ENCODE data around the gene MAPK8IP2.

Gene MAPK8IP2

DNA sequence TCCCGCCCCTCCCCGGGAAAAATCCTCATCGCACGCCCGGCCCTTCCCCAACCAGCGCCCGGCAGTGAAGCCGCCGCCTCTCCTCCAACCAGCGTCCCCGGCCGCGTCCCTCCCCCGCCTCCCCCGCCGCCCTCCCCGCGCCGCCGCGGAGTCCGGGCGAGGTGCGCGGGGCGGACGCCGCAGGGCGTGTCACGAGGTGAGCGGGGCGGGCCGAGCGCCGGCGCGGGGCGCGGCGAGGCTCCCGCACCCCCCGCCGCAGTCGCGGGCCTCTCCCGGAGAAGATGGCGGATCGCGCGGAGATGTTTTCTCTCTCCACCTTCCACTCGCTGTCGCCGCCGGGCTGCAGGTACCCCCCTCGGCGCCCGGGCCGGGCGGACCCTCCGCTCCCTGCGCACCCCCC lies at the start of gene MAPK8IP2:
Gene MAPK8IP2, plus strand, starts transcription at position 256 of the 400 bp plus-strand sequence. Its CDS starts 26 bp downstream, at position 282.
- no peak for DNase-seq (ENCODE audit: low spot score)

DNA sequence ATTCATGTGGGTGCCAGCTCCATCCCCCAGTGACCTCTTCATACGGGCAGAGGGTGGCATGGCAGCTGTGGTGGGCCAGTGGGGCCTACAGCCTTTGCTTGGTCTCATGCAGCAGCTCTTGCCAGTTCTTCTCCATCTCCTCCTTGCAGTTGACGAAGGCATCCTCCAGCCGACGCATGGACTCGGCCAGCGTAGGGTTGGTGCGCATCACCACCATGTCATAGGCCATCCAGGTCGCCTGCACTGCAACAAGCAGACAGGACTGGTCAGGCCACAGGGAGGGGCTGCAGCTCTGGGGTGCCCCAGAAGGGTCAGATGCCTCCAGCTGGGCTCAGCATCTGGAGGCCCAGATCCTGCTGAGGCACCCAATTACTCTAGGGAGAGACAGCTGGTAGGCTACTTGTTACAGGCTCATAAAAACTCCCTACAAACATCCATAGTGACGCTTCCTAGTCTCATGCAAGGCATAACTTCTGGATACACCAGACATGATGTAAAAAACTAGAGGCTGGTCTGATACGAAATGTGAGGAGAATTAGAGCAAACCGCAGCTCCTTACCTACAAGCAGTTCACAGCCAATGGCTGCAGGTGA lies 49.3 kb upstream of the MAPK8IP2 start:
- no peak for DNase-seq (ENCODE audit: low spot score)

DNA sequence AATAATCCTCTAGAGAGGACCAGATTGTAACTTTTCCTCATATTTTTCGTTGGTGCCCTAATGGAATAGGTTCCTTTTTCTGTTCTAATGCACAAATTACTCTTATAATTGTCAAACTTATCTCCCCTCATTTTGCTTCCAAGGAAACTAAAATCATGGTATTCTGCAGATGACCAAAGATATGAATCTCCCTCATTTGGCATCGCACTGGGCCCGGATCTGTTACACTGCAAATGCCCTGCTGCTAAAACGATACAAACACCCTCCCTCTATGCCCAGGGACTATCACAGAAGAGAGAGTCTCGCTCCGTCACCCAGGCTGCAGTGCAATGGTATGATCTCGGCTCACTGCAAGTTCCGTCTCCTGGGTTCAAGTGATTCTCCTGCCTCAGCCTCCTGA lies 47.3 kb upstream of the MAPK8IP2 start:
- DNase-seq (ENCODE audit: low spot score) = no peak

DNA sequence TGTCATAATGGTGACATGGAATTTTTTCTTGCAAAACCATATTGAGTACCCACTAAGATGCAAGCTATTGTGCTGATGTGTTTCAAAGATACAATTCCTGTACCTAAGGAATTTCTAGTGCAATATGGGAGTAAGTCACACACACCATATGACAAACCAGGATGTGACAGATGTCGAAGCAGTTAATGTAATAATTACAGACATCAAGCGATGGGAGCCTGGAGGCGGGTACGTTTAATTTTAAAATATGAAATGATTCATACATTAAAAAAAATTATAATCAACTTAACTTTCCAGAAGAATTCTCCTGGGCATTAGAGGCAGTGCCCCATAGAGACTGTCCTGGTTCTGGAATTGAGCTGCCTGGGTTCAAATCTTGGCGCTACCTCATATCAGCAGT lies 43.9 kb upstream of the MAPK8IP2 start:
- peak; percentile 18 for DNase-seq (ENCODE audit: low spot score)

DNA sequence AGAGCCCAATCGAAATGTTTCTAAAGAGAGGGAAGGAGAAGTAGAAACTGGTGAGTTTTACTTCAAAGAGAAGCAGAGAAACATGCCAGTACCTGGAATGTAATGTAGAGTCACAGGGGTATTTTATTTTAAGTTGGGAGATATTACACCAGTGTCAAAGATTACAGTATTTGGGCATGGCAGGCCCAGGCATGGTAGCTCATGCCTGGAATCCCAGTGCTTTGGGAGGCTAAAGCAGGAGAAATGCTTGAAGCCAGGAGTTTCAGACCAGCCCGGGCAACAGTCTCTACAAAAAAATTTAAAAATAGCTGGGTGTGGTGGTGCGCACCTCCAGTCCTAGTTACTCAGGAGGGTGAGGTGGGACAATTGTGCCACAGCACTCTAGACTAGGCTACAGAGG lies 40.6 kb upstream of the MAPK8IP2 start:
- DNase-seq (ENCODE audit: low spot score) = no peak

DNA sequence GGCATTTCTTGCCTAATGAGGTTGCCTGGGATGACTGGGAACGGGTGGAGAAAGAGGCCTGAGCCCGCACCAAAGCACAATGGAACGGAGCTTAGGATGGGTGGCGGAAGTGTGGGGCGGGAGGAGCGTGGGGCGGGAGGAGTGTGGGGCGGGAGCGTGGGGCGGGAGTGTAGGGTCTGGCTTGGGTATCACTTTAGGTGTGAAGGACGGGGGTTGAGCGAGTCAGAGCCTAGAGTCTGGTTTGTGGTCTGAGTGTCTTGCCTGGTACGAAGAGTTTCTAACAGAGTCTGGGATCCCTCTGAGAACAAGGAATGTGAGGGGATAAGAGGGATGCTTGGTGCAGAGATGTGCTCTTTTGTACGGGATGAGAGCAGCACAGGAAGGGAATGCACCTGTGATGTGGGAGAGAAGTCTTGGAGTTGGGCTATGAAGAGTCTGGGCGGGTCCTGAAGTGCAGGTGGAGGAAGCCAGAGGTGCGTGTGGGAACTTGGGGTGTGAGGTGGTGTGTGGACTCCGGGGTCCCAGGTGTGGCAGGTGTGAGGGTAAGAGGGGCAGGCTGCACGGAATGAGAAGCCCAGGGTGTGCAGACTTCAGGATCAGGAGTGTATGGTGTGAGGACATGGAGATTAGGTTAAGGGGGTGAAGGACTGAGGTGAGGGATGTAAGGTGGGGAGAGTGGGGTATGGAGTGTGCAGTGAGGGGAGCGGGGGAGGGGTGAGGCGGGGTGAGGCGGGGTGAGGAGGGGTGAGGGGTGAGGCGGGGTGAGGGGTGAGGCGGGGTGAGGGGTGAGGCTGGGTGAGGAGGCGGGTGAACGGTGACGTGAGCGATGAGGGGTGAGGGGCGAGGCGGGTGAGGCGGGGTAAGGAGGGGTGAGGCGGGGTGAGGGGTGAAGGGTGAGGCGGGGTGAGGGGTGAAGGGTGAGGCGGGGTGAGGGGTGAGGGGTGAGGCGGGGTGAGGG lies 38.9 kb upstream of the MAPK8IP2 start:
- DNase-seq (ENCODE audit: low spot score) = no peak

DNA sequence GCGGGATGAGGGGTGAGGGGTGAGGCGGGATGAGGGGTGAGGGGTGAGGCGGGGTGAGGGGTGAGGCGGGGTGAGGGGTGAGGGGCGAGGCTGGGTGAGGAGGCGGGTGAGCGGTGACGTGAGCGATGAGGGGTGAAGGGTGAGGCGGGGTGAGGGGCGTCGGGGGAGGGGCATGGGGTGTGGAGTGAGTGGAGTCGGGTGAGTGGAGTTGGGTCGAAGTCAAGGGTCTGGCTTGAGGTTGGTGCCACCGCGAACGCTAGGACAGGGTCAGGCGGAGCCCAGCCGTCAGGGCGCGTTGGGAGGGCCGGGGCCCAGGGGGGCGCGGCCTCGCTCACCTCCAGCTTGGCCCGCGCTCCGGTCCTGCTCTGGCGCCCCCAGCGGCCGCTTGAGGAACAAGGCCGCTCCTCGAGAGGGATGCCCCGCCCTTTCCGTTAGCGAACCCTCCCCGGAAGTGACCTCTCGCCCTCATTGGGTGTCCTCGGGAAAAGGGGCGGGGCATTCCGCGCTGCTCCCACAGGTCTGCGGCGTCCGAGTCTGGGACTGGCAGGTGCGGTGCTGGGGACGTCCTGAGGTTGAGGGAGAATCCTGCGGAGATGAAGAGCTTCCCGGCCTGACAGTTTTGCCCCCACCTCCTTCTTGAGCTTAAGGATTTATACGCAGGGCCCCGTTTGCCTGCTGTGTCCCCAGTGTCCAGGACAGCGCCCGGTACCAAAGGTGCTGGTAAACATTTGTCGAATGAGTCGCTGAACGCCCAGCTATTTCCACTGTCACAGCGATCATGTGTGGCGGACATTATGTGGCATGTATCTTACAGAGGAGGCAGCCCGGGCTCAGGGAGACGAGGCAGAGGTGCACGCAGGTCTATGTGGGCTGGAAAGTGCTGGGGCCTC lies 37.8 kb upstream of the MAPK8IP2 start, which contains the start of gene SYCE3:
Gene SYCE3, minus strand, starts transcription at position 397 of the 890 bp plus-strand sequence. CDS start 6,514 bp downstream, outside the sequence.
- peak; percentile 94 for DNase-seq (ENCODE audit: low spot score)

DNA sequence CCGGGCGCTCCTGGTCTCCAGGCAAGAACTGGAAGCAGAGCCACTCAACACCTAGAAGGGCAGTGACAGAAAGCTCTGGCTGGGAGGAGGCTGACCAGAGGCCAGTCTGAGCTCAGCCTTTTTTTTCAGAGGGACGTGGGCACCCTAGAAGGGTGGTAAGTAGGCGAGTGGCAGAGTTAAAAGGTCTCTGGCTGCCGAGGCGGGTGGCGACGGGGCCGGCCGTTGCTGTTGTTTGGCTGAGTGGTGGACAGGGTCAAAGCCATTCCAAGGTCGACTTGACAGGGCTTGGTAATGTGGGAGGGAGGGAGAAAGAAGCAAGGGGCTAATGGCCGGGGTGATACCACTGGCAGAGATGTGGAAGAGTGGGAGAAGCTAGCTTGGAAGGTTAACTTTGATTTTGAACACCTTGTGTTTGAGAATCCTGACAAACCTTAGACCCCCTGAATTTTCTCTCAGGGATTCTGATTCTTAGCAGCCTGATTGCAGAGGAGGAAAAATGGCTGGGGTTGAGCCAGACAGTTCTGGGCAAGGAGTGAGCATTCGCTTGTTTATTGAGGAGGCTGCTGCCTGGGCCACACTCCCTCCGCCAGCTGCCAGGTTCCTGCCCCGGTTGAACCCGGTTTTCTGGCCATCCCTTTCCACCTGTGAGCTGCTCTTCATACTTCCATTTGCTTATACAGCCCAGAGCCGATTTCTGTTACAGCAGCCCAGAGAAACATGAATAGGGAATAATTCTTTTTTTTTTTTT lies 37.0 kb upstream of the MAPK8IP2 start:
- peak; percentile 14 for DNase-seq (ENCODE audit: low spot score)

DNA sequence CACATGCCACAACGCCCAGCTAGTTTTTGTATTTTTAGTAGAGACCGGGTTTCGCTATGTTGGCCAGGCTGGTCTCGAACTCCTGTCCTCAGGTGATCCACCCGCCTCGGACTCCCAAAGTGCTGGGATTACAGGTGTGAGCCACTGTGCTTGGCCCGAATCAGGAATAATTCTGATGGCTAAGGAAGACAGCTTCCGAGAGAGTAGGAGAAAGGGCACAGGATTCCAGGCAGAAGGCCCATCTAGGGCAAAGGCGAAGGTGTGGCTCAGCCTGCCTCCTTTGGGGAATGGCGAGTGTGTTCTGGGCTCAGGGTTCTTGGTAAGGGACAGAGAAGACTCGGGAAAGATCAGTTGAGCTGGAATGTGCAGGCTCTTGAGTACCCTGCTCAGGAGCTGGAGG lies 36.3 kb upstream of the MAPK8IP2 start:
- no peak for DNase-seq (ENCODE audit: low spot score)

DNA sequence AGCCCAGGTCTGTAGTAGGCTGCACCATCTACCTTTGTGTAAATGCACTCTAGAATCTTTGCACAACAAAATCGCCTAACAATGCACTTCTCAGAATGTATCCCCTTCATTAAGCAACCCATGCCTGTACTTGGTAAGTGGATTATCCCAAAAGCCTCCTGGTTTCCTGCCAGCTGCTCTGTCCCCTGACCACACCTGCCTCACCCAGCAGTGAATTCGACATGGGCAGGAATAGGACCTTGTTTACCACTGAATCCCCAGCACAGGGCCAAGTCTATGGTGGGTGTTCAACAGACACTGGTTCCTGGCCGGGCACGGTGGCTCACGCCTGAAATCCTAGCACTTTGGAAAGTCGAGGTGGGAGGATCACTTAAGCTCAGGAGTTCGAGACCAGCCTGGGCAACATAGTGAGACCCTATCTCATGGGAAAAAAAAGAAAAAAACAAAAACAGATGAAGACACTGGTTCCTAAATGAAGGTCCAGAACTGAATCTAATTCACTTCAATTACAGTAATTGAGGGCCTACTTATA lies 32.8 kb upstream of the MAPK8IP2 start:
- DNase-seq (ENCODE audit: low spot score) = no peak

DNA sequence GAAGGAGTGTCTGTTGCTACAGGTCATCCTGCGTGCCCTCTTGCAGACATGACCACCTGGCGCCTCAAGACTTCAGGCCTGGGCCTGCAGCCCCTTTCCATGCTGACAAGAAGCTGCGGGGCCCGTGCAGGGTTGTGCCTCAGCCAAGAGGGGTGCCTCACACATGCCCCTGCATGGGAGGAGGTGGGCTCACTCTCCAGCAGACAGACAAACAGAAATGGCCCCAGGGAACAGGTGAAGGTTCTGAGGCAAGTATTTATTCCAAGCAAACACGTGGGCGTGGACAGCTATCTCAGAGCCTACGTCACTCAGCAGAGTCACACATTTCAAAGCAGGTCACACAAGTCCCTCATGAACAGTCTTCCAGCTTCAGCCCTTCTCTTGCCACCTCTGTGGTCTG lies 32.0 kb upstream of the MAPK8IP2 start:
- no peak for DNase-seq (ENCODE audit: low spot score)

DNA sequence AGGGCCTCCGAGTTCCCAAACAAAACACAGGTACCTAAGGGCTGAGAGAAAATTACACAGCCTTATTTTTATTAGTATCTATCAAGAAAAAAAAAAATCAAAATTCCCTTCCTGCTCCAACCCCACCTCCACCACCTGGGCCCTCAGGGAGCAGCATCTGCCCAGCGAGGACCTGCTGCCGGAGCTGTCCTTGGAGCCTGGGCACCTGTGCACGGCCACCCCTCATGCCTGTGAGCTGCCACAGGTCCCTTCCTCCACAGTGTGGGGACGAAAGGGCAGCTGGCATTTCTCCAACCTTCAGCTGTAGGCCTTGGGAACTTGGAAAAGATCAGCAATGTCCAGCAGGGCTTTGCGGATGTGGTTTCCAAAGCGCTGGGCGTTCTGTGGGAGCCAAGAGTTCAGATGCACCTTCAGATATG lies 31.5 kb upstream of the MAPK8IP2 start:
- no peak for DNase-seq (ENCODE audit: low spot score)

DNA sequence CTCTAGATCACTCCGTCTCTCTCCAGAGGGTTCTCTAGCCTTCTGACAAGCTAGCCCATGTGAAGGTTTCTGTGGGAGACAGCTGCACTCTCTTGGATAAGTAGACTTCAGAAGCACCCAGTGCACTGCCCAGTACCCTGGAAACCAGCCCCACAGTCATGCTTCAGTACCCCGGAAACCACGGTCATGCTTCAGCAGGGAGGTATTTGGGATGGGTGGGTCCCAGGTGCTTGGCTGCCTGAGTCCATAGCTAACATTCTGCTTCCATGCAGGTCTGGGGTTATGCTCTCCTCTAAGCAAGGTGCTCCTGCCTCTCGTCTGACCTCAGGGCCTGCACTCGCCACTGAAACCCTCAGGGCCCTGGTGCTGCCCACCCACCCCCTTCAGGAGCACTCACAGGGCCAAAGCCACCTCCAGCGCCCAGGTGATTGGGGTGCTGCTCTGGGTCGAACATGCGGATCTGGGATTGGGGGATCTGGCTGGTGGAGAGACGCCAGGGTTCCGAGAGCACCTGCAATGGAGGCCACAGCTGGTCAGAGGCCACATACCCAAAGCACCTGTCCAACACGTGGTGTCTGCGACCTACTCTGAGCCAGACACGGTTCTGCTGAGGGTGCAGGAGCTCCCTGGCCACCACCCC lies 30.6 kb upstream of the MAPK8IP2 start:
- DNase-seq (ENCODE audit: low spot score) = no peak

DNA sequence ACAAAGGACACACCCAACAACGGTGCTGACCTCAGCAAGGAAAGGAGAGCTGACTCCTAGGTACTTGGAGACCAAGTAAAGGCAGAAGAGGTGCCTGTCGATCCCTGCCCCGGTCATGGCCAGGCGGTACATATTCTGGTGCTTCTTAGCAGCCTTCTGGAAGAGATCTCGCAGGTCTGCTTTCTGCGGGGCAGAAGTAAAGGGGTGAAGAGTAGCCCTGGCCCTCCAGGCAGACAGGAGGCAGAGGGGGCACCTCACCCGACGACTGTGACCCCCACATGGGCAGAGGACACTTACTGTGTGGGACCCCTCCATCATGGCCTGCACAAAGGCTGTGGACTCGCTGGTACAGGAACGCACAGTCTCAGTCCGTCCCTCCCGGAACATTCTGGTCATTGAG lies 29.7 kb upstream of the MAPK8IP2 start:
- no peak for DNase-seq (ENCODE audit: low spot score)

DNA sequence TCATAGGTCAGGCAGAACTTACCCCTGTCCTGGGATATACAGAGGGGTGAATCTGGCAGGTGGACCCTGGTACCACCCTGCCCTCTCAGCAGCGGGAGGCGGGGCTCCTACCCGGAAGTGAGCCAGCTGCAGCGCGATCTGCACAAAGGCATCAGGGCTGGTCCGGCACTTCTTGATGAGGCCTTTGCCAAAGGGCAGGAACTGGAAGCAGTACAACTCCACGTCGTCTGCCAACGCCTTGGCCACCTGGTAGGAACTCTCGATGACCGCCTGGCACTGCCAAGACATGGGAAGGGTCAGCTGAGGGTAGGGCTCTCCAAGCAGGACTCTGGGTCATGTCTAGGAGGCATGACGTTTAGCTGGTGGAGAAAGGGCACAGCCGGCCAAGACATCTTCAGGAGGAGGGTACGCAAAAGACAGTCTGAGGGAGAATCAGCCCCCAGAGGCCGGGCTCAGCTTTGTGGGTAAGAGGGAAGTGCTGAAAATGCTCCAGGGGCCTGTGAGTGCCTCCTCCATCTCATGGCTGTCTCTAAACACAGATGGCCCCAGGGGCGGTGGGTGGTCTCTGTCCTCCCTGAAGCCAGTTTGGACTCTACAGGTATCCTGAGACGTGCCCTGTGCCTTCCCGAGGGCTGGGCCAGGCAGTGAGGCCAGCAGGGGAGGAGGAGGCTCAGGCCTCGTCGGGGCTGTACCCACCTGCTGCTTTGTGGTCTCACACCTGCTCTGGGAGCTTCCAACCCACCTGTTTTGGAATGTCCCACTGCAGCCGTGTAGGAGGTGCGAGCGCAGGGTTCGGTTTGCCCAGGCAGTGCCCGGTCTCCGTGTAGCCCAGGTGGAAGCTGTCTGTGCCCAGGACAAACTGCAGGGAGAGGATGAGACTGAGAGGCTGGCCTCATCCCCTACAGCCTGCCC lies 29.1 kb upstream of the MAPK8IP2 start:
- no peak for DNase-seq (ENCODE audit: low spot score)

DNA sequence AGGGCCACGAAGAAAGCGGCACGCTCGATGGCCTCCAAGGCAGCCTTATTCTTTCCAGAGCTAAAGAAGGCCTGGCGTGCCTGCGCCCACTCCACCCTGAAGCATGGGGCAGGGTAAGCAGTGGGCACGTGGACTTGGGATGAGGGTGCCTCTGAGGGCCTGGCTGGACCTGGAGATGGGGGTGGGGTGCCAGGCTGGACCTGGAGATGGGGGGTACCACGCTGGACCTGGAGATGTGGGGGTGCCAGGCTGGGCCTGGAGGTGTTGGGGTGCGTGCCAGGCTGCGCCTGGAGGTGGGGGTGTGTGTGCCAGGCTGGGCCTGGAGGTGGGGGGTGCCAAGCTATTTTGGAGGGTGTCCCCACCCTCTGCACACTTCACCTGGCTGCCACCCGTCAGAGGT lies 27.6 kb upstream of the MAPK8IP2 start:
- DNase-seq (ENCODE audit: low spot score) = no peak

DNA sequence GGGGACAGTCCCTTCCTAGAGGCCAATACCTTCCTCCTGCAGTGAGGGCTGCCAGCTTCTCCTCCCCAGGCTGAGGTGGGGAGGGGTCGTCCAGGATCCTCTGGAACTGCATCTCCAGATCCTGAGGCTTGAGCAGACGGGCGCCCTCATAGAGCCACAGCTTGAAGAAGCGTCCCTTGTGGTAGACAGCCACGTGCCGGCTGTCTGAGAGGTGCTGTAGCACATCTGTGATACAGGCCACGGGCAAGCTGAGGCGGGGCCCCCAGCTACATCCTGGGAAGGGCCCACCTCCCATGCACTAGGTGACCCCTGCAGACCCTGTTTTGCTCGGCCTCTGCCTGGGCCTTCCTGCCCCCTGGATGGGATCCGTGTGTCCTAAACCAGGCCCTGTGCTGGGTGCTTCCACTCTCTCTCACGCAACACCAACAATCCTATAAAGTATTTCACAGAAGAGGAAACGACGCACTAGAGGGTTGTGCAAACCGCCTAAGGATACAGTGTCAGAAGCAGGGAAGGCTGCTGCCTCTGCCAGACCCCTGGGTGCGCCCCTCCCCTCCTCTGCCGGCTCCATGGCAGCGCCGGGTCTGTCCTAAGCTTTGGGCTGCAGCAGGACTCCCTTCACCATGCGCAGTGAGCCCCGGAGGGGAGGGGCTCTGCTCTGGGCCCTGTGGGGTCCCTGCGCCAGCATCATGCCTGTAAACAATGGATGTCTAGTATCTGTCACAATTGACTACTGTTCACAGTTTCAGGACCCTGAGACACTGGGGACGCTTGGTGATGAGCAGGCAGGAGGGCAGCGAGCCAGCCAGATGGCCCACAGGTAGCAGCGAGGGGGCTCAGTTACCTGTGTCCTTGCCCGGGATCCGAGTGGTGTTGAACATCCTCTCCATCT lies 26.9 kb upstream of the MAPK8IP2 start:
- no peak for DNase-seq (ENCODE audit: low spot score)

DNA sequence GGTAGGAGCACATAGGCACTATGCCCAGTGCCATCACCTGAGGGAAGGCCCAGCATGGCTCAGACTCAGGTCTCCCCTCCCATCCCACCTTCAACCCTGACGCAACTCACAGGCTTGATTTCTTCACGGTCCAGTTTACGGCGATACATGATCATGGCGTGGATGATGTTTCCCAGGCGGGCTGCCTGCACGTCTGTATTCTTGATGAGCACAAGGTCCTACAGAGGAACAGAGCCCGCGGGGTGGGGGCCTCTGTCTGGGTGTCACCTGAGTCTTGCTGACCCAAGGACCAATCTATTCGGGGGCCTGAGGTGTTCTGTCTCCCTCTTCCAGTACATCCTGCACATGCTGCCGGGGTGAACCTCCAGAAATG lies 26.2 kb upstream of the MAPK8IP2 start:
- no peak for DNase-seq (ENCODE audit: low spot score)
